GM12801 (cell line): ENCODE results near the gene IRX1.

Experiments used
- CTCF ChIP-seq: IDR thresholded peaks from one replicate; pipeline ENCODE4 v1.5.1; 2011; ENCODE audit warnings: control low read depth; ENCODE audit not compliant: insufficient read length; ENCODE audit errors: extremely low read depth

The IRX1 gene

DNA sequence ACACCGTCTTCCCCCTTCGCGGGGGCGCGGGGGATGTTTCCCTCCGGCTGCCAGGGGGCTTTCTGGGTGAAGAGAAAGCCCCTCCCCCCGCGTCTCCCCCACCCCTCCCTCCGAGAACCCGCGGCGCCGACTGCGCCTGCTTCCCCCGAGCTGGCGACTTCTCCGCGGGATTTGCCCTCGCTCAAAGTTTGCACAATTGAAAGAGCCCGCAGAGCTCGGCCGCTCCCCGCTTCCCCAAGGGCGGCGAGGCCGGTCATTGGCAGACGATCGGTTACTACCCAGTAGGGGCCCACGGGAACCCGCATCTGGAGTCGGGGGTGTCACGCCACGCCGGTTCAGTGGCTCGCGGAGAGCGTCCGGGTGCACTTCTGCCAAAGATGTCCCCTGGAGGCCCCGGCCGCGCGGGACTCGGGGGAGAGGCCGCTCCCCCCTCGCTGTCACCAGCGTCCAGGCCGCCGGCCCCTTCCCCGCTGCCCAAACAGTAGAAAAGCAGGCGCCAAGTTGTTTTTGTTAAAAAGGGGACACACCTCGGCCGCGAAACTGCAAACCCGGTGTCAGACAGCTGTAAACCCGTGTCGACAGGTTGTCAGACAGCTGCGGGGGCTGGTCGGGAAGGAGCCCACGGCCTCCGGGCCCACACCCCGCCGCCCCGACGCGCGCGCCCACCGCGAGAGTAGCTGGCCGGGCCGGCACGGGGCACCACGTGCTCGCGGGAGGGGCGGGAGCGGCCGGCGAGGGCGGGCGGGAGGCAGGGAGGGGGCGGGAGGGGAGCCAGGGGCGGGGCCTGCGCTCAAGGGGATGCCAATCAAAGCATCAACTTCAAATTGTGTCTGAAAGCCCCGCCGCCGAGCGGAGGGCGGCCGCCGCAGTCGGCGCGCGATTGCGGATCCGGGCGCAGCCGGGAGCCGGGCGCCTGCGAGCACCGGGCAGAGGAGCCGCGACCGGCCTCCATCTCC is at the start of gene IRX1:
Gene IRX1, plus strand, starts transcription at position 827 of the 956 bp plus-strand sequence. CDS start 274 bp downstream, outside the sequence.
- TF ChIP-seq CTCF = no peak

DNA sequence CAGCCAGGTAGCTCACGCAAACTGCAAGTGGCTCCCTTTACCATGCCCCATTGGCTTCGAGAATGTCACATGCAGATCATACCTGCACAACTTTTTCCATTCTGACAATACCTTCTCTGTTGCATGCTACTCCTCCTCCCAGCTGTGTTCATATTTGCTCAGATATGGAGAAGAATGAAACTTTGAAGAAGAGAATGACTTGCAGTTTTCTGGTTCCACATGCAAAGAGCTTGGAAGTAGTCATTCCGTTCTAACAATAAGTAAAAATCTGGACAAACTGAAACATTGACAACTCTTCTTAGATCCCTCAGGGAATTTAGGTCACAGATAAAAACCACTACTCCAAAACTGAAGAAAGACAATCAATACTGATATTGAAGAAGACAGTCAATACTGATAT is 49.6 kb upstream of the IRX1 start:
- TF ChIP-seq CTCF = no peak

- no peak for TF ChIP-seq CTCF
Observed at GRCh38 chr5:3564116-3564515, 31.5 kb upstream of the IRX1 start.

- no peak for TF ChIP-seq CTCF
Observed at GRCh38 chr5:3564827-3565518, 30.7 kb upstream of the IRX1 start.

DNA sequence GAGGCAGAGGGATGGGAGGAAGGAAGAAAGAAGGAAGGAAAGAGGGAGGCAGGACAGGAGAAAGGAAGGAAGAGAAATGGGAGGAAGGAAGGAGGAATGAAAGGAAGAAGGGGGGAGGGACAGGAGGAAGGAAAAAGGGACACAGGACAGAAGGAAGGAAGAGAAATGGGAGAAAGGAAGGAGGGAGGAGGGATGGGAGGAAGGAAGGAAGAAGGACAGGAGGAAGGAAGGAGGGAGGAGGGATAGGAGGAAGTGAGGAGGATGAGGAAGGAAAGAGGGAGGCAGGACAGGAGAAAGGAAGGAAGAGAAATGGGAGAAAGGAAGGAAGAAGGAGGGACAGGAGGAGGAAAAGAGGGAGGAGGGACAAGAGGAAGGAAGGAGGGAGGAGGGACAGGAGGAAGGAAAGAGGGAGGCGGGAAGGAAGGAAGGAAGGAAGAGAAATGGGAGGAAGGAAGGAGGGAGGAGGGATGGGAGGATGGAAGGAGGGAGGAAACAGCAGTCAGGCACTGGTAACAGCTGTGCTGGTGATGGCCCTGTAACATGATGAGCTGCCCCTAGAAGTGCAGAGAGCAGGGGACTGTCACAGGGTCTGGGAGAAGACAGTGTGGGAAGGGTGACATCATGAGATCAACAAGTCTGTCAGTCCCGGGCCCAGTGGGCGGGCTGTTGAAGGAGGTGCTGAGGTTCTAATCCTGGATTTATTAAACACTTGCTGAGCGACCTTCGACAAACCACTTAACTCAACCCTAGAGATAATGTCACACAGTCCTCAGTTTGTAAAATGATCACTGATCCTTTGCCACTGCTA is 10.7 kb upstream of the IRX1 start:
- no peak for TF ChIP-seq CTCF

GRCh38 chr5:3590161-3590966 is 5.3 kb upstream of the IRX1 start:
- no peak for TF ChIP-seq CTCF
